Uterus (tissue), 4 donors: ENCODE measurements around the gene SLC9A8. TPM values are rescaled to one million over a fixed set of nuclear protein-coding genes. Genes with fewer than 3 reads are reported as not detected.
A peak's percentile ranks its signal among the peaks of the same experiment; 100 is the strongest.

Experiments
- DNase-seq, 2 donors: peaks; one replicate each; pipeline ENCODE4 v3.0.0-alpha.2; 2019 to 2020
- H3K27ac ChIP-seq, 2 donors: fragments of 200-600 bp; sonication (generic); 1 replicate in 1 of 2; 2 replicates in 1 of 2; pipeline ENCODE4 v1.5.1; 2016 to 2018
- H3K27me3 ChIP-seq, 2 donors: fragments of 200-600 bp; sonication (generic); one replicate each; pipeline ENCODE4 v1.5.1; 2018 to 2019; ENCODE audit warnings: control low read depth in 1 of 2
- H3K36me3 ChIP-seq, 2 donors: fragments of 200-600 bp; sonication (generic); one replicate each; pipeline ENCODE4 v1.5.1; 2019; ENCODE audit warnings: control low read depth in 1 of 2
- H3K4me1 ChIP-seq, 2 donors: fragments of 200-600 bp; sonication (generic); one replicate each; pipeline ENCODE4 v1.5.1; 2018 to 2019; ENCODE audit warnings: control low read depth in 1 of 2
- H3K4me3 ChIP-seq, 2 donors: fragments of 200-600 bp; sonication (generic); 1 replicate in 1 of 2; 2 replicates in 1 of 2; pipeline ENCODE4 v1.5.1; 2018 to 2019; ENCODE audit warnings: mild to moderate bottlenecking in 1 of 2
- H3K9me3 ChIP-seq, 2 donors: fragments of 200-600 bp; sonication (generic); one replicate each; pipeline ENCODE4 v1.5.1; 2019; ENCODE audit warnings: control low read depth in 1 of 2
- POLR2A ChIP-seq, 2 donors: fragments of 450-650 bp; IDR thresholded peaks; one replicate each; pipeline ENCODE4 v1.6.1; 2016; ENCODE audit warnings: antibody characterized with exemption in 2 of 2, mild to moderate bottlenecking in 1 of 2, moderate library complexity in 1 of 2
- intact Hi-C: fragments of 100-400 bp; cut with DNase I; formaldehyde crosslinking; loops from one replicate; pipeline ENCODE4 v1.15.1; 2023; ENCODE audit warnings: low total_unique reads
- total RNA-seq, 4 donors: library from RNA; depleted of rRNA in 3 of 4; stranded (reverse); fragments of >200 nt in 3 of 4; gene quantifications; one replicate each; pipeline versions ENCODE4 v1.1.0 to v1.2.4, GENCODE V29; 2014 to 2023
- TF ChIP-seq, protein P1 (sequence below), 4 experiments: fragments of 200-600 bp in 2 of 4; fragments of 450-650 bp in 2 of 4; sonication (generic) in 2 of 4; IDR thresholded peaks; one replicate each; pipeline ENCODE4 v1.5.1; 2016 to 2019; ENCODE audit warnings: antibody characterized with exemption in 4 of 4, mild to moderate bottlenecking in 2 of 4, moderate library complexity in 1 of 4
- donor health status: DM: yes; HTN: yes; CAD: no.

The SLC9A8 gene
- total RNA-seq, 4 donors from 2014 or later, result 1.3 to 12.8 (median 4.3) TPM

DNA sequence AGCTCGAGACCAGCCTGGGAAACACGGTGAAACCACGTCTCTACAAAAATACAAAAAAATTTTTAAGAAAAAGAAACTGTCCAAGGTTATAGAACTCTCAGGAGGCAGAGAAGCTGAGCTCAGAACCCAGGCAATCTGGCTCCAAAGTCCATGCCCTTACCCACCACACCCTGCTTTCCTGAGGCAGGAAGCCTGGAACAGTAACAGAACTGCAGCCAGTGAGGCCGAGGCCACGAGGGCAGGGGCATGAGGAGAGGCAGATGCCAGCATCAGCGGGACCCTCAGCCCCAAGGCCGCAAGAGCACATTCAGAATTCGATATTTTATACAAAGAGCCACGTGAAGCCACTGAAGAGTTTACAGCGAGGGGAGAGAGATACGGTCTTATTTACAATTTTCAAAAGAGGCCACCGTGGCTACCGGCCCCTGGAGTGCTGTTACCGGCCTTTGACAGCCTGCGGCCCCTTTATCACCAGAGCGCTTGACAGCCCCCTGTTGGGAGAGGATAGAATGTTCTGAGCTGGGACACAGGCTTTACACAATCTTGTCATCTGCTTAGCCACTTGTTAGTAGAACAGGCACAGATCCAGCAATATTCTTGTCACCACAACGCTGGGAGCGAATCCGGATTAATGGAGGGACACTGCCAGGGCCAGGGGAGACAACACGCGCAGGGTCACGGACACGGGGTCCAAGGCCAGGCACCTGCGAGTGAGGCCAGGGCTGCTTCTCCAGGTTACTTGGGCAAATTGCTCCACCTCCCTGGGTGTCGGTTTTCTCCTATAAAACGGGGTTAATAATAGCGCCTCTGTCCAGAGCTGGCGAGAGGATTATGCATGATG is 97.1 kb downstream of the SLC9A8 start:
- Histone ChIP-seq H3K27me3 (no peaks in the 10 kb centered on the region), H3K27ac (peak overlapping the region; percentile 16 to 43), H3K4me3 (no peak overlapping the region), H3K9me3 (no peaks in the 10 kb centered on the region), H3K36me3 (no peaks in the 10 kb centered on the region), H3K4me1 (peaks cover 3 to 7% of the 10 kb centered on the region in 2 donors)
- DNase-seq, result no peak
- TF ChIP-seq POLR2A (IDR thresholded peaks at IDR 0.05), result no peak
- TF ChIP-seq, protein P1, sequence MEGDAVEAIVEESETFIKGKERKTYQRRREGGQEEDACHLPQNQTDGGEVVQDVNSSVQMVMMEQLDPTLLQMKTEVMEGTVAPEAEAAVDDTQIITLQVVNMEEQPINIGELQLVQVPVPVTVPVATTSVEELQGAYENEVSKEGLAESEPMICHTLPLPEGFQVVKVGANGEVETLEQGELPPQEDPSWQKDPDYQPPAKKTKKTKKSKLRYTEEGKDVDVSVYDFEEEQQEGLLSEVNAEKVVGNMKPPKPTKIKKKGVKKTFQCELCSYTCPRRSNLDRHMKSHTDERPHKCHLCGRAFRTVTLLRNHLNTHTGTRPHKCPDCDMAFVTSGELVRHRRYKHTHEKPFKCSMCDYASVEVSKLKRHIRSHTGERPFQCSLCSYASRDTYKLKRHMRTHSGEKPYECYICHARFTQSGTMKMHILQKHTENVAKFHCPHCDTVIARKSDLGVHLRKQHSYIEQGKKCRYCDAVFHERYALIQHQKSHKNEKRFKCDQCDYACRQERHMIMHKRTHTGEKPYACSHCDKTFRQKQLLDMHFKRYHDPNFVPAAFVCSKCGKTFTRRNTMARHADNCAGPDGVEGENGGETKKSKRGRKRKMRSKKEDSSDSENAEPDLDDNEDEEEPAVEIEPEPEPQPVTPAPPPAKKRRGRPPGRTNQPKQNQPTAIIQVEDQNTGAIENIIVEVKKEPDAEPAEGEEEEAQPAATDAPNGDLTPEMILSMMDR (IDR thresholded peaks at IDR 0.05), result peak in 1 of 4 experiments; percentile 14
- intact Hi-C loops, result no loop called here

DNA sequence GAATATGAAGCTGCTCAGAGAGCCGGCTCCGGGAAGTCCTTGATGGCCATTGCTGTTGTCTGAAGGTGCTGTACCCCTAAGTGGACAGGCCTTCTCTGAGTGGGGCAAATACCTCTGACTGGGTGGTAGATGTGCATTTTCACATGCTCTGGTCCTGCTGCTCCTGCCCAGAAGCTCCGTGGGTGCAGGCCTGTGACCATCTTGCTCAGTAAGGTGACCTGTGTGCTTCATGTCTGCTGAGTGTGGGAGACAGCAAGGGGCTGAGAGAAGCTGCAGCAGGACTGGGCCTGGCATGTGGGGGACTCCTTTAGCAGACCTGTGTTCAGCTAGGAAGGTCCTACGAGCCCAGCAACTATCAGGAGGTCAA is 97.7 kb downstream of the SLC9A8 start:
- no peak for DNase-seq
- Histone ChIP-seq H3K4me1 (peaks cover 3 to 7% of the 10 kb centered on the region in 2 donors), H3K36me3 (no peaks in the 10 kb centered on the region), H3K27ac (peak overlapping the region in 1 of 2 donors; percentile 43), H3K9me3 (no peaks in the 10 kb centered on the region), H3K27me3 (no peaks in the 10 kb centered on the region), H3K4me3 (no peak overlapping the region)
- intact Hi-C loops, result no loop called here
- no peak for TF ChIP-seq POLR2A (IDR thresholded peaks at IDR 0.05)
- TF ChIP-seq, protein P1 (IDR thresholded peaks at IDR 0.05), result no peak

DNA sequence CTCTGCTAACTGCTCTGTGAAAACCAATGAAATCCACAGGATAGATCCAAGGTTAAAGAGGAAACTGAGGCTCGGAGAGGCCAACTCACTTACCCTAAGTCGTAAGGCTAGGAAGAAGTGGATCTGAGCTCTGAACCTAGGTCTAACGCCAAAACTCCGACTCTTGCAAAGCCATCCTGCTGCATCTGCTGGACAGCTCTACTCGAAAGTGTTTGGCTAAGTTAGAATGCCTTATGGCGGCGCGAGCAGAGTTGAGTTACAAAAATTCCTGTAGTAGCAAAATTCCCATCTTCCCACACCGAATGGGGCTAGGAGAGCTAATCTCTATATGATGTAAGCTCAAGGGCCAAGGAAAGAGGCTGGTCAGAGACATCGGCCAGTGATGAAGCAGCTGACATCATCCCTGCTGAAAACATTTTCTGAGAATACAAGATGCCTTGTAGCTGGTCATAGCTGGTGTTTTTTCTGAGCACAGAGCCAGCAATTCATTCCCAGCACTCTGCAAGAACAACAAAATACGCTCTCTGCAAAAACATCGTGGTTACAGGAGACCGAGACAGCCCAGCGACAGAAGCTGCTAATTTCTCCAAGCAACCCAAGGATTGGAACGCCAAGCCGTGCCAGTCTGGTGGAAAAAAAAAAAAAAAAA is 100.9 kb downstream of the SLC9A8 start:
- Histone ChIP-seq H3K9me3 (no peaks in the 10 kb centered on the region), H3K27me3 (no peaks in the 10 kb centered on the region), H3K4me1 (peaks cover 3 to 10% of the 10 kb centered on the region in 2 donors), H3K27ac (no peak overlapping the region), H3K4me3 (no peak overlapping the region), H3K36me3 (no peaks in the 10 kb centered on the region)
- no peak for DNase-seq
- intact Hi-C loops, result no loop called here
- TF ChIP-seq POLR2A (IDR thresholded peaks at IDR 0.05), result no peak
- TF ChIP-seq, protein P1 (IDR thresholded peaks at IDR 0.05), result no peak

DNA sequence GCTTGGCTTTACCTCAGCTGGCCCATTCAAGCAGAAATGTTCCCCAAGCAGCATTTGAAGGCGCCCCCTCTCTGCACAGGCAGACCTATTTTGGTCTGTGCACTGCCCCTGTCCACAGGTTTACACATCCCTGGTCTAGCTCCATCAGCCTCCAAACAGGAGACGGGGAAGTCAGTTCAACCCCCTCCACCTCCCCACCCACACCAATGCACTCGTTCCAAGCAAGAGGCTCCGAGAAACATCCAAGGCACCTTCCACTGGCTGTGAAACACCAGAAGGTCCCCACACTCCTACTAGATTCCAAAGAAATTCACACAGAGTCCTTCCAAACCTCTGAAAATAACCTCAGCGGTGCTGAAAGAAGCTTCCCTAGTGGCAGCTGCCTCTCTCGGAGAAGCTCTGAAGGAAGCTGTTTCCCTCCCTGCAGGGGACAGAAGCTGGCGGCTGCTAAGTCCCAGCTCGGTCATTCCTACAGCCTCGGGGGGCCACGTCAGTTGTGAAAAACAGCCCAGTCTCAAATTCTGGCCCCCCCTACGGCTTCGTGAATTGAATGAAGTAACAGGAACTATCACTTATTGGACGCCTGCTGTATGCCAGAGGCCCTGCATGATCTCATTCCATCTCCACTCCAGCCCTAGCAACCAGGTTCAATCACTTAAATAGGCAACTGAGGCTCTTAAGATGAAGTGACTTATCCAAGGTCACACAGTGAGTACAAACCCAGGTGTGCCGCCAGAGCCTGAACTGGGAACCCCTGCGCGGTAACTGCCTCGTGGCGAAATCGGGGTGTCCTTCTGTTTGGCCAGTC is 101.9 kb downstream of the SLC9A8 start:
- Histone ChIP-seq H3K27me3 (no peaks in the 10 kb centered on the region), H3K9me3 (no peaks in the 10 kb centered on the region), H3K4me1 (peaks cover 3 to 10% of the 10 kb centered on the region in 2 donors), H3K4me3 (peak overlapping the region; percentile 79 to 85), H3K27ac (peak overlapping the region; percentile 98 to 100), H3K36me3 (no peaks in the 10 kb centered on the region)
- DNase-seq, result no peak
- intact Hi-C loops, result no loop called here
- no peak for TF ChIP-seq POLR2A (IDR thresholded peaks at IDR 0.05)
- TF ChIP-seq, protein P1 (IDR thresholded peaks at IDR 0.05), result no peak
